ENCODE measurements around the gene BANP. TPM values are rescaled to one million over a fixed set of nuclear protein-coding genes. Genes with fewer than 3 reads are reported as not detected.
A peak's percentile ranks its signal among the peaks of the same experiment; 100 is the strongest.
"Not testable (repeated sequence)": the region's sequence is repeated elsewhere in the genome, so short reads cannot be mapped to it uniquely, and the experiment has no call there.

BANP gene
- total RNA-seq, 1 donor from 2014 or later, result 40.8 TPM

DNA sequence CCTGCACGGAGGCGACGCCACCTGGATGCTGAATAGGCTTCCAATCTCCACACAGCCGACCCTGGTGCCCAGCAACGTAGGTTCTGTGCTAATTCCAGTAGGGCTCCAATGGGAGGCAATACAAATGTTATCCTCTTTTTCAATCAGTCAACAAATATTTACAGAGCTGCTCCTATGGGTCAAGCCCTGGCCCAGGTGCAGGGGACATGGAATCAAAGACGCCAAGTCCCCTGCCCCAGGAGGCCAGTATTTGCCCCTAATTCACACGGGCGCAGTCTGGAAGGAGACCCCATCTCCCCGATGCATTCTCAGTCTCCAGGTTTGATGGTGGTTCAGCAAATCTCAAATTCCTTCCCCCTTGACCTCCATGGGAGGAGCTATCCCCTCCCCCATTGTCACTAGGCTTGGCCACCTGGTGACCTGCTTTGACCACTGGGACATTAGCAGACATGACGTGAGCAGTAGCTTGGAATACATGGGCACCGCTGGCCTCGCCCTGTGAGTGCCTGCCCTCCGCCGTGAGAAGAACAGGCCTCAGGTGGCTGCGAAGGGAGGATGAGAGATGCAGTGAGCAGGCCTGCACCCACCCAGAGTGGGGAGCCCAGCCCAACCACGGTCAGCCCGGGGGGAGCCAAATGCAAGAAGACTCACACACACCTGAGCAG is 18.6 kb upstream of the BANP start:
- H3K36me3 Mint-ChIP-seq (ENCODE audit: low read depth); DNase-seq (ENCODE audit: low spot score); H3K9me3 Mint-ChIP-seq; H3K27me3 Mint-ChIP-seq (ENCODE audit: low read depth); H3K27ac Mint-ChIP-seq; H3K4me3 Mint-ChIP-seq (ENCODE audit: low read depth); intact Hi-C loops (cut with micrococcal nuclease); H3K4me1 Mint-ChIP-seq (ENCODE audit: low read depth): not testable (repeated sequence)

DNA sequence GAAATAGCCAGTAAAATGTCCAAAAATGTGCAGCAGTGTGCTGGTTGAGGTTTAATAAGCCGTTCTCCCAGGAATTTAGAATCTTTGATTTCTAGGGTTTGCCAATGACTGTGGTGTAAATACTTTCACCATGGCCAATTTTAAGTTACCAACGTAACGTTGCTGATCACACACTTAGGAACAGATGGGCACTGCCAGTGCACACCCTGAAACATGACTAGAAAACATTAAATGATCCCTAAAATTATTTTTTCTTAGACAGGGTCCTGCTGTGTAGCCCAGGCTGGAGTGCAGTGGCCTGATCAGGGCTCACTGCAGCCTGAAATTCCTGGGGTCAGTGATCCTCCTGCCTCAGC is 18.1 kb upstream of the BANP start:
- H3K4me1 Mint-ChIP-seq (ENCODE audit: low read depth), result no peaks in the 10 kb centered on the region
- H3K4me3 Mint-ChIP-seq (ENCODE audit: low read depth), result no peak overlapping the region
- no peaks in the 10 kb centered on the region for H3K36me3 Mint-ChIP-seq (ENCODE audit: low read depth)
- H3K27ac Mint-ChIP-seq, result no peak overlapping the region
- no peaks in the 10 kb centered on the region for H3K9me3 Mint-ChIP-seq
- DNase-seq (ENCODE audit: low spot score), result no peak
- no peaks in the 10 kb centered on the region for H3K27me3 Mint-ChIP-seq (ENCODE audit: low read depth)
- intact Hi-C loops (cut with micrococcal nuclease), result no loop called here

DNA sequence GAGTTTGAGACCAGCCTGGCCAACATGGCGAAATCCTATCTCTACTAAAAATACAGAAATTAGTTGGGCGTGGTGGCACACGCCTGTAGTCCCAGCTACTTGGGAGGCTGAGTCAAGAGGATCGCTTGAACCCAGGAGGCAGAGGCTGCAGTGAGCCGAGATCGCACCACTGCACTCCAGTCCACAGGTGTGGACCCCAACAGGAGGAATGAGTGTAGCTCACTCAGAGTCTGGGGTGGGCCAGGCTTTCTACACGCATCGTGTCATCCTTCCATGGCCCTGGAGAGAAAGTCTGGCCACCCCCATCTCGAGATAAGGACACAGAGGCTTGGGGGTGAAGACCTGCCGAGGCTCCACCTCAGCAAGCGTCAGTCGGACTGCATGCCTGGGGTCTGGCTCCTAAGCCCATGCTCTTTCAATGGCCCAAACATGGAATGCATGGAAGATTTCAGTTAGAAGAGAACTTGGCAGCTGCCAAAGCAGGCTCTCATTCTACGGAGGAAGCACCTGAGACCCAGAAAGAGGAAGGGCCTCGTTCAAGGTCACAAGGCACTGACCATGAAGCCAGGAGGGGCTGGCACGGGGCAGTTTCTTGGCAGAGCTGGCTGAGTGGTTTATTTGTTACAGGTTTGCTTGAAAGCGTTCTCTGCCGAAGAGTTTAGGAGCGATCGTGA is 16.3 kb upstream of the BANP start:
- H3K4me3 Mint-ChIP-seq (ENCODE audit: low read depth); H3K27ac Mint-ChIP-seq; H3K4me1 Mint-ChIP-seq (ENCODE audit: low read depth); H3K27me3 Mint-ChIP-seq (ENCODE audit: low read depth); H3K36me3 Mint-ChIP-seq (ENCODE audit: low read depth); intact Hi-C loops (cut with micrococcal nuclease); H3K9me3 Mint-ChIP-seq; DNase-seq (ENCODE audit: low spot score): not testable (repeated sequence)

DNA sequence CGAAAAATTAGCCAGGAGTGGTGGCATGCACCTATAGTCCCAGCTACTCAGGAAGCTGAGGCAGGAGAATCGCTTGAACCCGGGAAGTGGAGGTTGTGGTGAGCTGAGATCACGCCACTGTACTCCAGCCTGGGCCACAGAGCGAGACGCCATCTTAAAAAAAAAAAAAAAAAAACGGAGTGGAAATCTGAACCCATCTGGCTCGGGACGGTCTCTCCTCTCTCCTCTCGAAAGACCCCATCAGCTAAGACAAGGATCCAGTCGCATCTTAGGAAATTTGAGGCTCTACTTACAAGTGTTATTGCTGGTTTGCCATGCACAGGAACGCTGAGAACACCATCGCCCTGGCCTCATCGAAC is 15.2 kb upstream of the BANP start:
- H3K4me1 Mint-ChIP-seq (ENCODE audit: low read depth); H3K9me3 Mint-ChIP-seq; H3K27me3 Mint-ChIP-seq (ENCODE audit: low read depth); H3K36me3 Mint-ChIP-seq (ENCODE audit: low read depth); DNase-seq (ENCODE audit: low spot score); H3K4me3 Mint-ChIP-seq (ENCODE audit: low read depth); H3K27ac Mint-ChIP-seq; intact Hi-C loops (cut with micrococcal nuclease): not testable (repeated sequence)

DNA sequence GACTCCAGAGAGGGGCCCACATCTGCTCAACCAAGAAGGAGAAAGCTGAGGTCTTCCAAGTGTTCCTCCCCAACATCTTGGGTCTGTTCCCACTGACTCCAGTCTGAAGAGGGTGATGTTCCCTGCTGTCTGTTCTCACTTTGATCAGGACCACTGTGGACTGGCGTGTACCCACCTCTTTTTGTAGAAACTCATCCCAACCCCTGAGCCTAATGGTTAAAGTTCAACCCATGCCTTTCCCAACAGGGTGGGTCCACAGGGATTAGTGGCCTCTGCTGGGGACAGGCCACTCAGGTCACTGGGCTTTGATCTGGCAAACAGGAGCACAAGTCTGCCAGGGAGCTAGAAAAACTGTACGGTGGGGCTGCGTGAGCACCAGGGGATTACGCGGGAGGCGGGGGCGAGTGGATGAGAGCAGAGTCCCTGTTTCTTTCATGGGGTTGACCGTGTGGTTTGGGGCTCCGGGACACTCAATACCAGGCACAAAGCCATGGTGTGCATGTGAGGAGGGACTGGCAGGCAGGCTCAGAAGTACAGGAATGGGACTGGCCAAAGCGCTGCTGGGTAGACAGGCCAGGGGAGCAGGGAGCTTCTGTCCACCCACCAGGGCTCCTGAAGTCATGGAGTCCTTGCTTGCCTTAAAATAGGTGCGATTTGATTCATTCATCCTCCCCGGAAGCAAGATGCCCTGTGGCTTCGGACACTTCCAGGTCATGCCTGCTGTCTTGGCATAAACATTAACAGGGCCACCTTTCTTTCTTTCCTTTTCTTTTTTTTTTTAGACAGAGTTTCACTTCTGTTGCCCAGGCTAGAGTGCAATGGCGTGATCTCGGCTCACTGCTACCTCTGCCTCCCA is 14.6 kb upstream of the BANP start, which contains the start of gene CA5A:
CA5A (minus strand) TSS at position 155 of the 856 bp plus-strand sequence; CDS start at position 76, 79 bp downstream.
- H3K9me3 Mint-ChIP-seq, result peaks cover 4% of the 10 kb centered on the region

DNA sequence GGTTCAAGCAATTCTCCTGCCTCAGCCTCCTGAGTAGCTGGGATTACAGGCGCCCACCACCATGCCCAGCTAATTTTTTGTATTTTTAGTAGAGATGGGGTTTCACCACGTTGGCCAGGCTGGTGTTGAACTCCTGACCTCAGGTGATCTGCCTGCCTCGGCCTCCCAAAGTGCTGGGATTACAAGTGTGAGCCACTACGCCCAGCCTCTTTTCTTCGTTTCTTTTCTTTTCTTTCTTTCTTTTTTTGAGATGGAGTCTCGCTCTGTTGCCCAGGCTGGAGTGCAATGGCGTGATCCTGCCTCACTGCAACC is 14.0 kb upstream of the BANP start:
- H3K4me3 Mint-ChIP-seq (ENCODE audit: low read depth); DNase-seq (ENCODE audit: low spot score); H3K27ac Mint-ChIP-seq; H3K27me3 Mint-ChIP-seq (ENCODE audit: low read depth); intact Hi-C loops (cut with micrococcal nuclease); H3K36me3 Mint-ChIP-seq (ENCODE audit: low read depth); H3K9me3 Mint-ChIP-seq; H3K4me1 Mint-ChIP-seq (ENCODE audit: low read depth): not testable (repeated sequence)

More for the DNA sequence above, 14.6 kb upstream of the BANP start, which contains the start of gene CA5A:
- DNase-seq (ENCODE audit: low spot score), result no peak
- H3K4me3 Mint-ChIP-seq (ENCODE audit: low read depth), result no peak within 1 kb of the TSS
- no peaks in the 10 kb centered on the region for H3K36me3 Mint-ChIP-seq (ENCODE audit: low read depth)
- H3K27me3 Mint-ChIP-seq (ENCODE audit: low read depth), result peaks cover 6% of the 10 kb centered on the region
- H3K4me1 Mint-ChIP-seq (ENCODE audit: low read depth), result peaks cover 2% of the 10 kb centered on the region
- intact Hi-C loops (cut with micrococcal nuclease), result no loop called here
- H3K27ac Mint-ChIP-seq, result no peak within 1 kb of the TSS

DNA sequence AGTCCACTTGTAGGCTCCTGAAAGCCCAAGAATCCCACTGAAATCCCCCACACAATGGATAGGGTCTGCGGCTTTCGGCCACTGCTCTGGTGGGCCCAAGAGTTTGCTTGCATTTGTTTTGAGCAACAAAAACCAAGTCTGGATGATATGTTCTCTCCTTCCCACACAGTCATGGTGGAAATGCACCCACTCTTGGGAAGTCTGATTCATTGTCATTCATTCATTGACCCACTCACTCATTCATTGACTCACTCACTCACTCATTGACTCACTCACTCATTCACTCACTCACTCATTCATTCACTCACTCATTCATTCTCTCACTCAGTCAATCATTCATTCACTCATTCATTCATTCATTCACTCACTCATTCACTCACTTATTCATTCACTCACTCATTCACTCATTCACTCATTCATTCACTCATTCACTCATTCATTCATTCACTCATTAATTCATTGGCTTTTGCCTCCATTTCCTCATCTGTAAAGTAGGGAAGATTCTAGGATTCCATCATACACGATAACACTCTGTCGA is 12.8 kb upstream of the BANP start:
- H3K9me3 Mint-ChIP-seq, result peaks cover 4% of the 10 kb centered on the region
- H3K27me3 Mint-ChIP-seq (ENCODE audit: low read depth), result peaks cover 6% of the 10 kb centered on the region
- no peak overlapping the region for H3K27ac Mint-ChIP-seq
- no peak overlapping the region for H3K4me3 Mint-ChIP-seq (ENCODE audit: low read depth)
- intact Hi-C loops (cut with micrococcal nuclease), result no loop called here
- no peaks in the 10 kb centered on the region for H3K36me3 Mint-ChIP-seq (ENCODE audit: low read depth)
- peaks cover 2% of the 10 kb centered on the region for H3K4me1 Mint-ChIP-seq (ENCODE audit: low read depth)
- DNase-seq (ENCODE audit: low spot score), result no peak

DNA sequence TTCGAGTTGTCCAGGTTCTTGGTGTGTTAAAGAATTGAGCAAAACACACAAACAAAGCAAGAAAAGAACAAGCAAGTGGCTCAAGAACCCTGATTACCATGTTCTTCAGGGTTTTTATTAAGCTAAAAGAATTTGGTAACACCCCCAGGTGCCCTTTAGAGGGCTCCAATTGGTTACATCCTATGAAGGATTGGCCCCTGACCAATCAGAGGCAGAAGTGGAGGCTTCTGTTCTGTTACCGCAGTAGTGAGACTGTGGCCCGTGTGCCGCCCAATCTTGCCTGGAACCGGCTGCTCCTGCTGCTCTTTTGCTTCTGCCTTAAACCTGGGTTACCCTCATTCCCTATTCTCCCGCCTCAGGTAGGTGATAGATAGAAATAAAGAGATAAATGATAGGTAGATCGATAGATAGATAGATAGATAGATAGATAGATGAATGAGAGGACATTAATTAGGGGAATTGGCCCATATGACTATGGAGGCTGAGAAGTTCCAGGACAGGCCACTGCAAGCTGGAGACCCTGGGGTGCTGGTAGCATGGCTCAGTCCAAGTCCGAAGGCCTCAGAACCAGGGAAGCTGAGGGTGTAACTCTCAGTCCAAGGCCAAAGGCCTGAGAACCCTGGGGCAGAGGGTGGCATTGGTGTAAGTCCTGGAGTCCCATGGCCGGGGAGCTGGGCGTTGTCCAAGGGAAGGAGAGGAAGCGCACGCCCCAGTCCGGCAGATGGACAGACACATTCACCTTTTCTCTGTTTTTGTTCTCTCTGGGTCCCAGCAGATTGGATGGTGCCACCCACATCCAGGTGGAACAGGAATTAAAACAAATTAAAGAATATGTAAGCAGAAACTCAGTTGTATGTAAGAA is 11.4 kb upstream of the BANP start:
- Mint-ChIP-seq H3K4me3 (ENCODE audit: low read depth) (no peak overlapping the region), H3K27ac (no peak overlapping the region), H3K27me3 (ENCODE audit: low read depth) (peaks cover 6% of the 10 kb centered on the region), H3K4me1 (ENCODE audit: low read depth) (peaks cover 2% of the 10 kb centered on the region), H3K36me3 (ENCODE audit: low read depth) (no peaks in the 10 kb centered on the region), H3K9me3 (peaks cover 4% of the 10 kb centered on the region)
- intact Hi-C loops (cut with micrococcal nuclease), result no loop called here
- no peak for DNase-seq (ENCODE audit: low spot score)

DNA sequence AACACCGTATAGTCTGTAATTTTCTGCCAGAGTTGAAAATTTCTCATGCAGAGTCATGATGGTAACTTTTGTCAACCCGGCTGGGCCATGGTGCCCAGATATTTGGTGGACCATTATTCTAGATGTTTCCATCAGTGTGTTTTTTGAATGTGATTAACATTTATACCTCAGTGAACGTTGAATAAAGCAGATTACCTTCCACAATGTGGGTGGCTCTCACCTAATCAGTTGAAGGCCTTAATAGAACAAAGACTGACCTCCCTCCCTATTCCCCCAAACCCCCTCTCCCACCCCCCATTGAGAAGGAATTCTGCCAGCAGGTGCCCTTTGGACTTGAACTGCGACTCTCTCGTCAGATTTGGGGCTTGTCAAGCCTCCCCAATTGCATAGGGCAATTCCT is 8.6 kb upstream of the BANP start:
- no peaks in the 10 kb centered on the region for H3K36me3 Mint-ChIP-seq (ENCODE audit: low read depth)
- H3K4me1 Mint-ChIP-seq (ENCODE audit: low read depth), result peaks cover 9% of the 10 kb centered on the region
- no peak for DNase-seq (ENCODE audit: low spot score)
- peaks cover 4% of the 10 kb centered on the region for H3K9me3 Mint-ChIP-seq
- peaks cover 6% of the 10 kb centered on the region for H3K27me3 Mint-ChIP-seq (ENCODE audit: low read depth)
- H3K27ac Mint-ChIP-seq, result no peak overlapping the region
- no peak overlapping the region for H3K4me3 Mint-ChIP-seq (ENCODE audit: low read depth)
- intact Hi-C loops (cut with micrococcal nuclease), result no loop called here

DNA sequence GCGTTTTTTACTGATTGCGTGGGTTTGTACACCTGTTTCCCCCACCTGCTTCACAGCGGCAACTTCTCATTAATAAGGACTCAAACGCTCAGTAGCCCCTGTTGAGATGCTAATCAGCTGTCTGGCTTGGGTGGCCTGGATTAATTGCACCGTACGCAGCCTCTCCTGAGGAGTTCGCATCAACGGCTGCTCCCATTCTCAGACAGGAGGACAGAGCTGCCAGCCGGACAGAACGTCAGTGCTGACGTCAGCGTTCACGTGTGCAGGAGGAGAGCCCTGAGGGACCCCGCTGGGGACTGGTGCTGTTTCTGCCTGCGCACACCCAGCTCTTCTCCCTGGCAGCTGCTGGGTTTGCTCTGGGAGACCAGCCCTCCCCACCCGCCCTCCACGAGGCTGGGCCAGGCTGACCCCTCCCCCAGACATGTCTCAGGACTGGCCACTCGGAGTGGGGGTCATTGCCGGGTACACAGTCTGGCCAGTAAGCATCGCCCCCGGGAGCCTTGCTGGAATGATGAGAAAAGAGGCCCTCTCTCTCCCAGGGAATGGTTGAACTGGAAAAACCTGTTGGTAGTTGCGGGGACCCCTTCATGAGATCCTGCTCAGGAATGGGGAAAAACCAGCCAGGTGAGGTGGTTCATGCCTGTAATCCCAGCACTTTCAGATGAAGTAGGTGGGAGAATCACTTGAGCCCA is 5.7 kb upstream of the BANP start:
- Mint-ChIP-seq H3K4me3 (ENCODE audit: low read depth) (no peak overlapping the region), H3K27ac (no peak overlapping the region), H3K4me1 (ENCODE audit: low read depth) (peaks cover 21% of the 10 kb centered on the region), H3K27me3 (ENCODE audit: low read depth) (no peaks in the 10 kb centered on the region), H3K9me3 (no peaks in the 10 kb centered on the region), H3K36me3 (ENCODE audit: low read depth) (no peaks in the 10 kb centered on the region)
- intact Hi-C loops (cut with micrococcal nuclease), result no loop called here
- no peak for DNase-seq (ENCODE audit: low spot score)

DNA sequence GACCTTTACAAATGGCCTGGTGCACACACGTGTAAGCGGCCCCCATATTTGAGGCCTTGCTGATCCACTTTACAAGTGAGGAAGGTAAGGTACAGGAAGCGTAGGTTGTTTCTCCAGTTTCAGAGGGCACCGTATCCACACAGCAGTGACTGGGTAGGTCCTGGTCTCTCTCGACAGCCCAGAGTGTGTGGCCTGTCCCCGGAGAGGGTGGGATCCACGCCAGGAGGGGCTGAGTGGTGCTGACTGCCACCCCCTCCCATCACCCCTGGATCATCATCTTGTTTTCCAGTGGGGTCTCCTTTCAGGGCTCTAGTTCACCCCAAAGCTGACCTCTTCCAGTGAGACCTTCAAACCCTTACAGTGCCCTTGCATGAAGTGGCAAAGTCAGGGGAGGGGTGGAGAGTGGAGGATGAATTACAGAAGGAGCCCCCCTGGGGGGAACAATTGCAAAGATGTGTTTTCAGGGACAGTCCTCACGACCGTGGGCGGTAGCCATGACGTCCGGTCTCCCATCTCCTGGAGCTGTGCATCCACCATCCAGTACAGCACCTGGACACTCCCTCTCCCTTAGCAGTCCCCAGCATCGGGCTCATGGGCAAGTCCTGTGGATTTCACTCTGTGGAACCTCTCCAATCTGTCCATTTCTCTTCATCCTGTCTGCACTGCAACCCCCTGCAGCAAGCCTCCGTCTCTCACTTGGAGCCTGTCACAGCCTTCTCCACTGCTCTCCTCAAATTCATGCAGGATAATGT is 4.5 kb upstream of the BANP start:
- Mint-ChIP-seq H3K27me3 (ENCODE audit: low read depth) (no peaks in the 10 kb centered on the region), H3K36me3 (ENCODE audit: low read depth) (no peaks in the 10 kb centered on the region), H3K9me3 (no peaks in the 10 kb centered on the region), H3K27ac (peak overlapping the region; percentile 33), H3K4me3 (ENCODE audit: low read depth) (no peak overlapping the region), H3K4me1 (ENCODE audit: low read depth) (peaks cover 21% of the 10 kb centered on the region)
- DNase-seq (ENCODE audit: low spot score), result no peak
- intact Hi-C loops (cut with micrococcal nuclease), result no loop called here
